ENCODE data around the gene OVAAL.
A peak's percentile ranks its signal among the peaks of the same experiment; 100 is the strongest.

Gene OVAAL

GRCh38 chr1:180611016-180611930 lies 52.5 kb downstream of the OVAAL start:
- TF ChIP-seq CTCF (IDR thresholded peaks at IDR 0.05; ENCODE audit: control insufficient read depth, extremely low read depth, insufficient read depth) = no peak
- no peak overlapping the region for H3K4me3 ChIP-seq (ENCODE audit: low read depth, low read length)
- DNase-seq (ENCODE audit: low read depth) = no peak

GRCh38 chr1:180612632-180613031 lies 53.9 kb downstream of the OVAAL start:
- no peak for TF ChIP-seq CTCF (IDR thresholded peaks at IDR 0.05; ENCODE audit: control insufficient read depth, extremely low read depth, insufficient read depth)
- no peak overlapping the region for H3K4me3 ChIP-seq (ENCODE audit: low read depth, low read length)
- DNase-seq (ENCODE audit: low read depth) = no peak

GRCh38 chr1:180614730-180615129 lies 56.0 kb downstream of the OVAAL start:
- TF ChIP-seq CTCF (IDR thresholded peaks at IDR 0.05; ENCODE audit: control insufficient read depth, extremely low read depth, insufficient read depth) = no peak
- no peak overlapping the region for H3K4me3 ChIP-seq (ENCODE audit: low read depth, low read length)
- peak; percentile 89 for DNase-seq (ENCODE audit: low read depth)

GRCh38 chr1:180615493-180616290 lies 56.9 kb downstream of the OVAAL start:
- no peak overlapping the region for H3K4me3 ChIP-seq (ENCODE audit: low read depth, low read length)
- DNase-seq (ENCODE audit: low read depth) = peak; percentile 98
- TF ChIP-seq CTCF (IDR thresholded peaks at IDR 0.05; ENCODE audit: control insufficient read depth, extremely low read depth, insufficient read depth) = no peak

All from LNCaP clone FGC (cell line).